B cell (primary cell): Measurements from ENCODE around the gene OR52A1.
"Not testable (repeated sequence)": the region's sequence is repeated elsewhere in the genome, so short reads cannot be mapped to it uniquely, and the experiment has no call there.

Experiments
- EZH2 ChIP-seq: IDR thresholded peaks from 2 replicates; pipeline ENCODE4 v1.6.1; 2012; ENCODE audit warnings: borderline replicate concordance, low read depth, mild to moderate bottlenecking, moderate library complexity, low read length; ENCODE audit not compliant: insufficient read depth, poor library complexity, severe bottlenecking
- TF ChIP-seq, protein P1 (sequence below): fragments of 200-600 bp; IDR thresholded peaks from one replicate; pipeline ENCODE4 v1.8.0; 2022; ENCODE audit warnings: antibody characterized with exemption, mild to moderate bottlenecking

DNA sequence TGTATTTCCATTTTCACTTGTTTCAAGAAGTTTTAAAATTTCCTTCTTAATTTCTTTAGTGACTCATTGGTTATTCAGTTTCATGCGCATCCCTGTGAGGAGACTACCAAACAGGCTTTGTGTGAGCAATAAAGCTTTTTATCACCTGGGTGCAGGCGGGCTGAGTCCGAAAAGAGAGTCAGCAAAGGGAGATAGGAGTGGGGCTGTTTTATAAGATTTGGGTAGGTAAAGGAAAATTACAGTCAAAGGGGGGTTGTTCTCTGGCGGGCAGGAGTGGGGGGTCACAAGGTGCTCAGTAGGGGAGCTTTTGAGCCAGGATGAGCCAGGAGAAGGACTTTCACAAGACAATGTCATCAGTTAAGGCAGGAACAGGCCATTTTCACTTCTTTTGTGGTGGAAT lies 5.7 kb upstream of the OR52A1 start:
- TF ChIP-seq, protein P1, sequence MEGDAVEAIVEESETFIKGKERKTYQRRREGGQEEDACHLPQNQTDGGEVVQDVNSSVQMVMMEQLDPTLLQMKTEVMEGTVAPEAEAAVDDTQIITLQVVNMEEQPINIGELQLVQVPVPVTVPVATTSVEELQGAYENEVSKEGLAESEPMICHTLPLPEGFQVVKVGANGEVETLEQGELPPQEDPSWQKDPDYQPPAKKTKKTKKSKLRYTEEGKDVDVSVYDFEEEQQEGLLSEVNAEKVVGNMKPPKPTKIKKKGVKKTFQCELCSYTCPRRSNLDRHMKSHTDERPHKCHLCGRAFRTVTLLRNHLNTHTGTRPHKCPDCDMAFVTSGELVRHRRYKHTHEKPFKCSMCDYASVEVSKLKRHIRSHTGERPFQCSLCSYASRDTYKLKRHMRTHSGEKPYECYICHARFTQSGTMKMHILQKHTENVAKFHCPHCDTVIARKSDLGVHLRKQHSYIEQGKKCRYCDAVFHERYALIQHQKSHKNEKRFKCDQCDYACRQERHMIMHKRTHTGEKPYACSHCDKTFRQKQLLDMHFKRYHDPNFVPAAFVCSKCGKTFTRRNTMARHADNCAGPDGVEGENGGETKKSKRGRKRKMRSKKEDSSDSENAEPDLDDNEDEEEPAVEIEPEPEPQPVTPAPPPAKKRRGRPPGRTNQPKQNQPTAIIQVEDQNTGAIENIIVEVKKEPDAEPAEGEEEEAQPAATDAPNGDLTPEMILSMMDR = not testable (repeated sequence)
- TF ChIP-seq EZH2 = not testable (repeated sequence)
